ENCODE data around the gene ZNF101. TPM values are rescaled to one million over a fixed set of nuclear protein-coding genes. Genes with fewer than 3 reads are reported as not detected.

ZNF101 gene
- total RNA-seq = 10 to 100 TPM; 11.6 to 13.4 TPM
- long read RNA-seq, full-length matches to known transcripts = 4 of 4 reads
- long read RNA-seq, partial matches to known transcripts = 0 of 4 reads
- long read RNA-seq, other reads (novel, unspliced or antisense) = 0 of 4 reads

DNA sequence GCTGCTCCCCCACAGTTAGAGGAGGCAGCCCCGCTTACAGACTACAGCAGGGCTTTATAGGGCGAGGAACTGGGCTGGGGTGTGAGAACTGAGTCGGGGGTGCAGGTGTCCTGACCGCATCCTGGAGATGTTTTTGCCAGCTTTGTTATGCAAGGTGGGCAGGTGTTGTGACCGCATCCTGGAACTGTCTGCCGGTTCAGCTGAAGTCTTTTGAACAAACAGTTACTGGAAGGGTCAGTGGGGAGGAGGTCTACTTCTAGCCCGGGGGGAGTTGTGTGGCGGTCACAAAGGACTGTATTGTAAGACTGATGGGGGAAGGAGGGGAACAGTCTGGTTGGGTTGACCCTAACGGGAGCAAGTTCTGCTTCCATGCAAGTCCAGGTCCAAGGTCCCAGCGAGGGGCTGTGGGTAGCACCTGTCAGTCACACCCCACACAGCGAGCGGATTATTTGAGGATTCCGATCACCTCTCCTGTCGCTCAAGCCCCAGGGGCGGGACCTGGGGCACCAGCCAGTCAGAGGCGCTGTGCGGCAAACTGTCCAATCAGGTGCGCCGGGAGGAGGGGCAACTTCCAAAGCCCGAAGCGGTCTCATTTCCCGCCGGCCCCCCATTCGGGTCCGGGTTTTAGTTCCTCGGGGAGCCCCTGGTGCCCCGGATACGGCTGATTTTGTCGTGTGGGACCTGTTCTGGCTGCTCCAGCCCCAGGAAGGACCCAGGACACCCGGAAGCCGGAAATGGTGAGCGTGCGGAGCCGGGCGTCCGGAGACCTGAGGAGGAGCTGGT lies at the start of gene ZNF101:
TSS of gene ZNF101 (plus strand) at position 610 of the 783 bp plus-strand sequence. CDS start at position 735, 125 bp downstream.
- DNase-seq = peak; percentile 94 to 96
- ATAC-seq = peak; percentile 72
- intact Hi-C loops (cut with DNase I, micrococcal nuclease) = no loop called here

DNA sequence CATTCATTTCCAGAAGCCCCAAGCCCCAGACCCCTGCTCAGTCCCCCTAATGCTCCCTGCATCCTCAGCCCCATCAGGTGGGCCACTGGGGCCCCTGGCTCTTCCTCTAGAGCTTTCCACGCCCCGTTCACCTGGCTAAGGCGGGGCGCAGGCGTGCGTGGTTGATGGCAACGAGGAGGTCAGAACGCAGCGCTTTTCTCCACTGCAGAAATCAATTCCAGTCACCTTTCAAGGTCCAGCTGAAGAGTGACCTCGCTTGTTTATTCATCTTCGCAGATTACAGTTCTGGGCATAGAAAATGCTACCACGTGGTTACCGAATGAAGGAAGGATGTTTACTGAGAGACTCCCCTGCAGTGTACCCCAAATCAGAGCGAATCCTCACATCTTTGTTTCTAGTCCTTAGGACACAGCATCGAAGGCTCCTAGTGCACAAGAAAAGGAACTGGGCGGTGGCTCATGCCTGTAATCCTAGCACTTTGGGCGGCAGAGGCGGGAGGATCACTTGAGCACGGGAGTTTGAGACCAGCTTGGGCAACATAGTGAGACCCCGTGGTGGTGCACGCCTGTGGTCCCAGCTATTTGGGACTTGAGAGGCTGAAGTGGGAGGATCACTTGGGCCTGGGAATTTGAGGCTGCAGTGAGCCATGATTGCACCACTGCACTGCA lies 49.3 kb upstream of the ZNF101 start:
- intact Hi-C loops (cut with DNase I, micrococcal nuclease) = no loop called here
- ATAC-seq (no peak), DNase-seq (no peak)

DNA sequence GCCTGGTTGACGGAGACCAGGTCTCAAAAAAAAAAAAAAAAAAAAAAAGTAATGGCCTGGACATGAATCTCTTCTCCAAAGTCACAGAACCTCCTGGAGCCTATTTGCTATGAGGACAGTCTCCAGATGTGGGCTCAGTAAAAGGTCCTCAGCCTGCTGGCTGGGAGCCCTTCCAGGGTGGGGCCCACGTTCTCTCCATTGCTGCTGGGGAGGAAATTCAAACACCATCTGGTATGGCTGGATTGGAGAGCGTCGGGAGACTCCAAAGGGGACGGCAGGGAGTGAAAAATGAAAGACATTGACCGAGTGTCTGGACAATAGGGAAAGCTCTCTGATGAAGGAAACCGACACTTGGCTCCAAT lies 48.8 kb upstream of the ZNF101 start:
- peak; percentile 27 for ATAC-seq
- no peak for DNase-seq
- intact Hi-C loops (cut with DNase I, micrococcal nuclease) = no loop called here

DNA sequence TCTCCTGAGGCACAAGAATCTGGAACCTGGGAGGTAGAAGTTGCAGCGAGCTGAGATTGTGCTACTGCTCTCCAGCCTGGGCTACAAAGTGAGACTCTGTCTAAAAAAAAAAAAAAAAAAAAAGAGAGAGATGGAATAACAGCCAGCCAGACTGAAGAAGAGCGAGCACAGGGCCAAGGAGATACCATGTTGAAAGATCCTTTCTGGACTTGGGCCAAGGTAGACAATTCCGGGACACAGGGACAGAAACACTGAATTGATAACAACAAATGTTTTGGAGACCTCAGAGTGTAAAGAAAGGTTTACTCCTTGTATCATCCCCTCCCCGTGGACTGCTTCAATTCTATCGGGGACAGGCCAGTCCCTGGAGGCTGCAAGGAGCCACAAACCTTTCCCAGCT lies 45.3 kb upstream of the ZNF101 start:
- no peak for ATAC-seq
- no peak for DNase-seq
- intact Hi-C loops (cut with DNase I, micrococcal nuclease) = no loop called here

DNA sequence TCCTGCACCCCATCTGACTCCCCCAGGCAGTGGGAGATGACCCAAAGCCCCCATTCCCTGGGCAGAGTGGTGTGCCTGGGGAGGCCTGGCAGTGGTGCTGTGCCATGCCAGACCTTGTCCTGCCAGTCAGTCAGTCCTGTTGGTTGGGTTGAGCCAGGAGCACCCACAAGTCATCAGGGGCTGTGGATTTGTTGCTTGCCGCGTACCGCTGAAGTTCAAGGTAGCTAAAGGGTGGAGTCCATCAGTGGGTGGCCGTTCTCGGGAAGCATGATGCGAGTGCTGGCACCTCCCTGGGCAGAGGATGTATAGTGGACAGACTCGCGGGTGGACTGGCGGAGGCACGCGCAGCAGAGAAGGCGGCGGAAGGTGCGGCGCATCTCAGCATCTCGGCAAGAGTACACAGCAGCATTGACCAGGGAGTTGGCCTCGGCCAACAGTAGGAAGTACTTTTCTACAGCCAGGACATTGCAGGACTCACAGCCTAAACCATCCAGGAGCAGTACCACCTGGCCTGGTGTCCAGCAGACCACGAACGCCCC lies 44.5 kb upstream of the ZNF101 start:
- ATAC-seq = no peak
- no peak for DNase-seq
- intact Hi-C loops (cut with DNase I, micrococcal nuclease) = no loop called here

DNA sequence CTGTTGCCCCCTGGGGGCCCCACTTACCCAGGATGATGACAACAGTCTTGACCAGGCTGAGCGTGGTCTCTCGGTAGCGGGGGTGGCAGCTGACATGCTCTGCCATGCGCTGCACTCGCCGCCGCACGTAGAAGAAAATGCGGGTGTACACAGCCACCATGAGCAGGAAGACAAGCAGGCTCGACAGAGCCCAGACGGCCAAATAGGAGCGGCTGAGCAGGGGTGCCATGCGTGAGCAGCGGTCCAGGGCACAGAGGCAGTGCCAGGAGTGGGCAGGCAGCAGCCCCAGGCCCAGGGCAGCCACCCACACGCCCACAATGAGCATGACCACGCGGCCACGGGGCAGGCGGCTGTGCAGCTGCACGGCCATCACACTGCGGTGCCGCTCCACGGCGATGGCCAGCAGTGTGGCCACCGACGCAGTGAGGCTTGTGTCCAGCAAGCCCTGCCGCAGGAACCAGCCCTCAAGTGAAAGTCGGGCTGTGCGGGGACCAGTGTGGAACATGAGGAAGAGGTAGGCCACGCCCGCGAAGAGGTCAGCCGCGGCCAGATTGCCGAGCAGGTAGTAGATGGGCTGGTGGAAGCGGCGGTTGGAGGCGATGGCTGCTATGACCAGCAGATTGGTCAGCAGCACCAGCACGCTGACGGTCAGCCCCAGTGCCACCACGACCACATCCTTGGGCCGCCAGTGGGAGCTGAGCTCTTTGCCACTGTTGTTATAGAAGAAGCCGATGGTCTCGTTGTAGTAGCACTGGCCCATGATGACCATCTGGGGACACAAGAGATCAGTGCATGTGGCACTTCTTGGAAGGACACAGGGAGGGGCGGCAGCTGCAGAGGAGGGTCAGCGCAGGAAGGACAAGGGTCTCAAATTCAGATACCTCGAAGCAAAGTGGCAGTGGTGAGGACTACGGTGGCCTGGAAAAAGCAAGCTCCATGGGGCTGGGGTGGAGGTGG lies 41.8 kb upstream of the ZNF101 start:
- DNase-seq = peak in 1 of 2 donors; percentile 31
- ATAC-seq = no peak
- intact Hi-C loops (cut with DNase I, micrococcal nuclease) = no loop called here

DNA sequence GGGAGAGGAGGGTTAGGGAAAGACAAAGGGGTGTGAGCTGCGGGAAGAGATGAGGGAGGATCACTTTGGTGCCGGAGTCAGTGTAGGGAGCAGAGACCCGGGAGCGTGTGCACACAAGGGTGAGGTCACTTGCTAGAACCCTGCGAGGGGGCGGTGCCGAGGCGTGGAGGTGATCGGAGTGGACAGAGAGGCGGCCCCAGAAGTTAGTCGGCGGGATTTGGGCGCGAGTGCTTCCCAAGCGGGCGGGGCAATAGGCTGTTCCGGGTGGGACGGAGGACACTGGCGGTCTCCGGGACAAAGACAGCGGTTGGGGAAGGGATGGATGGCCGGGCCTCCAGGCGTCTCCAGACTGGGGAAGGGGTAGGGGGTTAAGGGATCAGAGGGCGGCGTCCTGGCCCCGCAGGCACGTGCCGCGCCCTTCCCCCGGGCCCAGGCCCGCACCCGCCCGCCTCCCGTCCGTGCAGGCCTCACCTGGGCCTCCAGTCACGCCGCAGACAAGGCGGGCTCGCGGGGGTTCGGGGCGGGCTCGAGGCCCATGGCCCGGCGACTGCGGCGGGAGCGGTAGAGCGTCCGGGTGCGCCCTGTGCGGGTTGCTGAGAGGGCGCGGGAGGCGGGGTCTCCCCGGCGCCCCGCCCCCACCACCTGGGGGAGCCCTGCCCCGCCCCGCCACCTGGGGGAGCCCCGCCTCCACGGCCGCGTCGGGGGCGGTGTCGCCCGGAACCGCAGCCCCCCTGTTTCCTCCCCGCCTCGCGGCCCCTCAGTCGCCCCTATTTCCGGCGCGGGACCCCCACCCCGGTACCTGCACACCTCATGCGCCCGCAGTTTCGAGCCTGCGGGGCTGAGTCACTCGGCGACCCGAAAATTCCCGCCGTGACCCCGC lies 40.8 kb upstream of the ZNF101 start, which contains the start of gene LPAR2:
TSS of gene LPAR2 (minus strand) at position 600 of the 880 bp plus-strand sequence. CDS start 945 bp downstream, outside the sequence.
- DNase-seq (peak; percentile 74 to 83), ATAC-seq (peak; percentile 88)
- intact Hi-C loops (cut with DNase I, micrococcal nuclease) = no loop called here

DNA sequence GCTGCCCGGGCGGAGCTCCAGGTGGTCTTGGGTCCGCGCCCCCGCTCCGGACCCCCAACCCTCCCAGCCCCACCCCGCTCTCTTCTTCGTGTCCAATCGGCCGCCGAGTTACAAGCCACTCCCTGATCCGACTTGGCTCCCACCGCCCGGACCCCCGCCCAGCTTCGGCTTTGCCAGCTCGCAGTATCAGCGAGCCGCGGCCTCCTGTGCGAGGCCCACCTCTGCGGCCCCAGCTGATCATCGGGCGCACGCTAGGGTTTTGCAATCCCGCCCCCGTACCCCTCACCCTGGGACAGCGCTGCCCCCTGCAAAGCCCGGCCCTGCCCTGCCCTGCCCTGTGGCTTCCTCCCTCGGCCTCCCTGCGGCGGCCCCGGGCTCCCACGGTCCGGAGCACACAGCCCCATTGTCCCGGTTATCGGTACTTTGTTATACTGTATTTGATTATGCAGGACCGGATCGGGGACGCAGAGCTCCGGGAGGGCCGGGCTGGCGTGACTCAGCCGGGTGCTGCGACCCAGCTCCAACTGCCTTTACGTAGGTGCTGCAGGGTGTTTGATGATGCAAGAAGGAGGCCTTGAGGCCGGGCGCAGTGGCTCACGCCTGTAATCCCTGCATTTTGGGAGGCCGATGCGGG lies 40.0 kb upstream of the ZNF101 start:
- ATAC-seq (peak; percentile 56), DNase-seq (peak; percentile 48 to 57)
- intact Hi-C loops (cut with DNase I, micrococcal nuclease) = no loop called here

DNA sequence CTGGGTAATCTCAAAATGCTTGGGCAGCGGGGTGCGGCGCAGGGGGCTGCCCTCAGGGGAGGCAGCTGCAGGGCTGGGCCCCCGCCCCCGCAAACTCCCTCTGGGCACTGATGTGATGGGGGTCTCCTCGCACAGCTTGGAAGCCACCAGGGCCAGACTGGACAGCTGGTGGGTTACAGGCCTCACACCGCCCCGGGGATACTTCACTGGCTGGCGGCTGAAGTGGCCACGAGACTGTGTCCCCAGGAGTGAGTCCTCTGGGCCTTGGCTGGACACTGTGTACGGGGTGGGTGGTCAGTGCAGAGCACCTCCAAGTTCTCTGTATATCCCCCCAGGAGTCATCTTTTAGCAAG lies 38.6 kb upstream of the ZNF101 start:
- DNase-seq (no peak), ATAC-seq (no peak)
- intact Hi-C loops (cut with DNase I, micrococcal nuclease) = no loop called here

DNA sequence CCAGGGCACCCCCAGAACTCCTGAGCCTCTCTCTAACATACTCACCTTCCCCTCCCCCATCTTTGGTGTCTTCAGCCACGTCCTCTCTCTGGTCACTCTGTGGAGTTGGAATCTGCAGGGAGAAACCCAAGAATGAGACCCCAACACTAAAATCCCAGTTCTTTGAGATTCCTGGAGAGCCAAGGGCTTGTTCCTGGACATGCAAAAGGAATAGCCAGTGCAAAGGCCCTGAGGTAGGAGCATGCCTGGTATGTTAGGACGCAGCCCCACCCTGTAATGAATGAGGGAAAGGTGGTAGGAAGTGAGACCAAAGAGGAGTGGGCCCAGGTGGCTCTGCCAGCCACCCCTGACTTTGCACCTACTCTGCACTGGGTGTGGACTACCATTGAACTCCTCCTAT lies 38.2 kb upstream of the ZNF101 start:
- intact Hi-C loops (cut with DNase I, micrococcal nuclease) = no loop called here
- DNase-seq (no peak), ATAC-seq (no peak)

DNA sequence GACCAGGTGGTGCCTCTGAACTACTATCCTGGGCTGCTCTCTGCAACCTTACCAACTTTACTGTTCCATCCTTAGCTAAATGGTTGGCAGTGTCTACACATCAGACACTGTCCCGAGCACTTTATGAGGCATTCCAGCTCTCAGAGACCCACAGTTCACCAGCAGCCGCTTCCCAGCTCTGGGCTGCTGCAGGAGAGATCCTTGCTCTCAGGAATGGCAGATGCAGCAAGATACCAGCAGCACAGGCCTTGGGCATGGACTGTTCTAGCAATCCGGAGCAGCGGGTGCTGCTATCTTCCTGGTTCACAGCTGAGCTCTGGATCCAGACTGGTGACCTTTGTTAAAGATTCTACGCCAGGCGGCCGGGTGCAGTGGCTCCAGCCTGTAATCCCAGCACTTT lies 37.3 kb upstream of the ZNF101 start:
- intact Hi-C loops (cut with DNase I, micrococcal nuclease) = no loop called here
- ATAC-seq (no peak), DNase-seq (no peak)

DNA sequence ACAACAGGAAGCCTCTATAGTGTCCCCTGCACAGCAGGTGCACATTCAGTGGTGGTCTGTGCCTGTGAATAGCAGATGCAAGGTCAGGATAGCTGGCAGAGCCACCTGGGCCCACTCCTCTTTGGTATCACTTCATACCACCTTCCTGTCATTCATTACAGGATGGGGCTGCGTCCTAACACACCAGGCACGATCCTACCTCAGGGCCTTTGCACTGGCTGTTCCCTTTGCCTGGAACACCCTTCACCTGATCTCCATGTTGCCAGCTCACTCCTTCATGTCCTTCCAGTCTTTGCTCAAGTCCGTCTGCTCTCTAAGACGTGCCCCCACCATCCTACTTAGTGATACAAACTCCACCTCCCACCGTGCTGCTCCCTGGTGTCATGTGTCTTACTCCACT lies 36.0 kb upstream of the ZNF101 start:
- DNase-seq = no peak
- no peak for ATAC-seq
- intact Hi-C loops (cut with DNase I, micrococcal nuclease) = no loop called here

DNA sequence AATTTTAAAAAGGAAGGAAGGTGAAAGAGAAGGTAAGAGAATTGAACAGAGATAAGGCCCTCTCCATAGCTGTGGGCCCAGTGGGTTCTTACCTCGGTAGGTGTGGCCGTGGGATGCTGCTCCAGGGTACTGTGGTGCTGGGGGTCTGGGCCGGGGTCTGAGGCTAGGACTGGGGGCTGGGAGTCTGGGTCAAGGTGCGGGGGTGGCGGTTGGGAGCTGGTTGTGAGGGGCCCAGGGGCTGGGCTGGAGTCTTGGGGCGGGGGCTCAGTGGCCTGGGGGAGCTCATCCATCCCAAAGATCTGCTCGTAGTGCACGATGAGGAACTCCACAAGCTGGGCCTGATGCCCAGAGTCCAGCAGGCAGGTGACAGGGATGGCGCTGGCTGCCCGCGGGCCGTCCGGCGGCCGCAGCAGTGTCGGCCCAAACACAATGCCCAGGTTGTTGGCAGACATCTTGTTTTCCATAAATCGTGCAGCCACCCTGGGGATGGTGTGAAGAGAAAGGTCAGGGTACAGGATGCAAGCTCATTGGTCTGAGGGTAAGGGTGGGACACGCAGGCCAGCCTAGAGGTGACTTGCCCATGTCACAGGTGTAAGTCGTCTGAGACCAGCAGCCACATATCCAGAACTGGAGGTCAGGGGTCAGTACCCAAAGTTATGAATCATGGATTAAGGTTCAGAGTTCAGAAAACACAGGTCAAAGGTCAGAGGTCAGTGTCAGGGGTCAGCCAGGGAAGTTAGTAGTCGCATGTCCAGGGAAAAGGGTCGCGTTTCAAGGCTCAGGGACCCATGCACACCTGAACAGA lies 34.7 kb upstream of the ZNF101 start:
- intact Hi-C loops (cut with DNase I, micrococcal nuclease) = no loop called here
- DNase-seq (no peak), ATAC-seq (no peak)

DNA sequence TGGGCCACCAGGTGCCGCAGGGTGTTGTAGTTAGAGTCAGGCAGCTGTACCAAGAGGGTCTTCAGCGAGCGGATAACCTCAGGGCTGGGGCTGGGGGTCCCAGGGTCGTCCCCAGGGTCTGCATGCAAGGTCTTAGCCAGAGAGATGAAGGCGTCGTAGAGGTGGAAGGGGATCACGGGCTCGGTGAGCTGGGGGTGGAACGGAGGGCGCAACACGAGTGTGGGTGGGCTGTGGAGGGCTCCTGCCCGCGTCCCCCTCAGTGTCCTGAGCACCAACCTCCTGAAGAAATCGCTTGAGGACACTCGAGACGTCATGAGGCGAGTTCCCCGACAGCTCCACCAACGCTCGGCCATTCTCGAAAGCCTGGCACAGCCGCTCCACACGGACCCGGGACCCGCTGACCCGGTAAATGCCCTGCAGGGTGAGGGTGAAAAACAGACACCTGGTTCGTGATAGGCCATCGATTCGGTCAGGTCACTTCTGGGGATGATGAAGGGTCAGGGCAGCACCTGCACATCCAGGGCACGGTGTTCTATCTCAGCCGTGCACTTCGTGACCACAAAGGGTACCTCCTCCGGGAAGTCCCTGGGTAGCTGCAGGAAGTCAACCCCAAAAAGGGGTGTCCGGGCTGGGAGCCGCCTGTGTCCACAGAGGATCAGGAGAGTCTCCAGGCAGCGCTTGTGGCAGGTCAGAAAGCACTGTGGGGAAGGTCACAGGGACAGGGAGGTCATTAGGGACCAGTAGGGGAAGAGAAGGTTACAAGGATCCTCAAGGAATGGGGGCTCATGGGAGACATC lies 33.9 kb upstream of the ZNF101 start:
- ATAC-seq = no peak
- DNase-seq = no peak
- intact Hi-C loops (cut with DNase I, micrococcal nuclease) = no loop called here

DNA sequence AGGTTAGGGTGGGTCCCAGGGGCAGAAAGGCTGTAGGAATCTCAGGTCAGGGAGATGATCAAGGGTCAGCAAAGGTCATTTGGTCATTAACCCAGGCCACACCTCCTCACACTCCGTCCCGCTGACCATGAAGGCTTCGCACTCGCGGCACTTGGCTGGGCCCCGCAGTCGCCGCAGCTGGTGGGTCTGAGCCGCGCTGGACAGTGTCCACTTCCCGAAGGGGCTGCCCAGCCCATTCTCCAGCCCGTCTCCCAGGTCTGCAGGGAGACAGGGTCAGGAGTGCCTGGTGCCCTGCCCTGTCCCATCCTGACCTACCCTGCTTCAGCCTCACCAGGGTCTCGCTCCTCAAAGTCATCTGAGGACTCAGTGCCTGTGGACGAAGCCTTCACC lies 33.3 kb upstream of the ZNF101 start:
- no peak for ATAC-seq

DNA sequence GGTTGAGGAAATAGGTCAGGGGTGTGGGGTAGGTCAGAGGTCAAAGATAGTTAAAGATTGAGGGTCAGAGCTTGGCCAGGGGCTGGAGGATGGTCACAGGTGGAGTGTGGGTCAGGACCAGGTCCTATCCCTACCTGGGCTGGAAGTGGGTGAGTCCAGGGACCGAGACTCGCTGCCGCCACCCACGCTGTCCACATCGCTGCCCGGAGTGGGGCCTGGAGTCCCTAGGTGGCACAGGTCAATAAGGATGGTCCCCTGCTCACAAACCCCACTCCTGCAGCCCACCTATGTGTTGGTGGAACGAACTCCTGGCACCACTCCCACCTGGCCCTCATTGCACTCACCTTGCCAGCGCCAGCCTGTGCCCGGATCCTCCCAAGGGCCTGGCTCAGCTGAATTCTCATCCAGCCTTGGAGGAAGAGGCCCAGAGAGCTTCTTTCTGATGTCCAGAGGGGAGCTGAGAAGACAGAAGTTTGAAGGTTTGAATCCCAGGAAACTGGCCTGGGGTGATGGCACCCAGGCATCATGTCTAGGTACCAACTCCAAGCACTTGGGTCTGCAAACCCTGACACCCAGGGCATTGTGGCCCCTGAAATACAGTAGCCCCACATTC lies 32.0 kb upstream of the ZNF101 start:
- ATAC-seq (no peak), DNase-seq (no peak)
- intact Hi-C loops (cut with DNase I, micrococcal nuclease) = no loop called here

More for the DNA sequence above, 33.3 kb upstream of the ZNF101 start:
- intact Hi-C loops (cut with DNase I, micrococcal nuclease) = no loop called here
- no peak for DNase-seq

Measured in left colon (tissue), 2 donors.